ENCODE data around the gene DHRS7C. TPM values are rescaled to one million over a fixed set of nuclear protein-coding genes. Genes with fewer than 3 reads are reported as not detected.

DHRS7C gene
- total and polyA plus RNA-seq, 8 donors: not detected

- DNase-seq (no peak), FAIRE-seq (no peak), ATAC-seq (no peak)
- Histone ChIP-seq H3K27me3 (no peaks in the 10 kb centered on the region), H3K4me3 (no peak overlapping the region), H3K27ac (no peak overlapping the region), H3K36me3 (no peaks in the 10 kb centered on the region), H3K4me1 (no peaks in the 10 kb centered on the region), H3K9me3 (no peaks in the 10 kb centered on the region)
- intact Hi-C loops (cut with DNase I): no loop called here
- WGBS, 2 donors: 54 to 76% methylated on average over 2 of the region's 2 CpGs
- TF ChIP-seq CTCF (IDR thresholded peaks at IDR 0.05): no peak
These were observed 39.3 kb upstream of the DHRS7C start for GRCh38 chr17:9830711-9831110.

- Histone ChIP-seq H3K36me3 (no peaks in the 10 kb centered on the region), H3K27ac (no peak overlapping the region), H3K4me1 (no peaks in the 10 kb centered on the region), H3K4me3 (no peak overlapping the region), H3K9me3 (no peaks in the 10 kb centered on the region), H3K27me3 (no peaks in the 10 kb centered on the region)
- DNase-seq (no peak), FAIRE-seq (no peak), ATAC-seq (no peak)
- no peak for TF ChIP-seq CTCF (IDR thresholded peaks at IDR 0.05)
- intact Hi-C loops (cut with DNase I): no loop called here
- WGBS, 2 donors: 59 to 69% methylated on average over 2 of the region's 2 CpGs
These were observed 38.0 kb upstream of the DHRS7C start for GRCh38 chr17:9829343-9829742.

- Histone ChIP-seq H3K27ac (no peak overlapping the region), H3K36me3 (no peaks in the 10 kb centered on the region), H3K4me3 (no peak overlapping the region), H3K4me1 (no peaks in the 10 kb centered on the region), H3K27me3 (no peaks in the 10 kb centered on the region), H3K9me3 (no peaks in the 10 kb centered on the region)
- no peak for TF ChIP-seq CTCF (IDR thresholded peaks at IDR 0.05)
- WGBS, 2 donors: 36 to 38% methylated on average over 13 of the region's 13 CpGs
- ATAC-seq: no peak
- FAIRE-seq: no peak
- no peak for DNase-seq
- intact Hi-C loops (cut with DNase I): no loop called here
These were observed 37.2 kb upstream of the DHRS7C start for GRCh38 chr17:9828296-9829295.

- Histone ChIP-seq H3K4me1 (no peaks in the 10 kb centered on the region), H3K9me3 (no peaks in the 10 kb centered on the region), H3K27ac (no peak within 1 kb of the TSS), H3K27me3 (no peaks in the 10 kb centered on the region), H3K36me3 (no peaks in the 10 kb centered on the region), H3K4me3 (no peak within 1 kb of the TSS)
- WGBS, 2 donors: 41 to 44% methylated on average over 21 of the region's 21 CpGs
- intact Hi-C loops (cut with DNase I): no loop called here
- FAIRE-seq (no peak), DNase-seq (no peak), ATAC-seq (no peak)
- TF ChIP-seq CTCF (IDR thresholded peaks at IDR 0.05): no peak
These were observed 34.3 kb upstream of the DHRS7C start, which contains the start of gene GLP2R for GRCh38 chr17:9825641-9826150. GLP2R (plus strand) TSS chr17:9825924; CDS start chr17:9826064, 140 bp downstream.

All from pancreas (tissue), 10 donors.